HepG2 (cell line): Measurements from ENCODE around the gene GTF3A. TPM values are rescaled to one million over a fixed set of nuclear protein-coding genes. Genes with fewer than 3 reads are reported as not detected.

Experiments
- AHDC1 ChIP-seq: sonication (generic); formaldehyde crosslinking; IDR thresholded peaks from 2 replicates; pipeline ENCODE4 v1.5.1; 2020; ENCODE audit warnings: mild to moderate bottlenecking, missing genetic modification reagents, borderline replicate concordance
- GFI1 ChIP-seq: sonication (generic); formaldehyde crosslinking; IDR thresholded peaks from 2 replicates; pipeline ENCODE4 v1.5.0; 2020; ENCODE audit warnings: missing genetic modification reagents, mild to moderate bottlenecking, borderline replicate concordance
- NFAT5 ChIP-seq: sonication (generic); formaldehyde crosslinking; IDR thresholded peaks from 2 replicates; pipeline ENCODE4 v1.4.0; 2020; ENCODE audit warnings: missing genetic modification reagents
- ZNF609 ChIP-seq: sonication (generic); formaldehyde crosslinking; IDR thresholded peaks from 2 replicates; pipeline ENCODE4 v1.4.0; 2020; ENCODE audit warnings: mild to moderate bottlenecking, missing genetic modification reagents, borderline replicate concordance
- ZNF790 ChIP-seq: sonication (generic); formaldehyde crosslinking; IDR thresholded peaks from 2 replicates; pipeline ENCODE4 v1.8.0; 2022; ENCODE audit warnings: missing genetic modification reagents, mild to moderate bottlenecking, borderline replicate concordance
- polyA plus RNA-seq, 8 experiments: library from polyadenylated mRNA; depleted of rRNA in 3 of 8; stranded (reverse) in 7 of 8; unstranded in 1 of 8; fragments of >200 nt; fragmentation: Illumina TruSeq in 4 of 8; extraction: Trizol in 4 of 8; gene quantifications; 2 replicates each; pipeline versions ENCODE4 v1.2.1 to v1.2.3, GENCODE V29; 2011 to 2016; ENCODE audit warnings: low read depth in 4 of 8, missing spikeins in 1 of 8, mixed read lengths in 1 of 8; ENCODE audit not compliant: insufficient read depth in 1 of 8
- total RNA-seq, 5 experiments: library from RNA; depleted of rRNA; stranded (reverse); fragments of >200 nt; fragmentation: Illumina TruSeq; extraction: Trizol; gene quantifications; 2 replicates each; pipeline ENCODE4 v1.2.3, GENCODE V29; 2016; ENCODE audit warnings: low read depth in 1 of 5

GTF3A gene
- total and polyA plus RNA-seq, 2 of the 13 experiments (the other 11 are each of a cell fraction or from before 2014, with no cell fraction given), result 42.1 to 176 TPM

- TF ChIP-seq ZNF609 (CRISPR knock-in tag) (no peak), ZNF790 (no peak), GFI1 (no peak), NFAT5 (CRISPR knock-in tag) (no peak), AHDC1 (no peak)
- TF ChIP-seq, all 625 proteins: peak for 0
These were observed 39.1 kb downstream of the GTF3A start (continued) for GRCh38 chr13:27463500-27463899.
